ENCODE data around the gene MAPK12. TPM values are rescaled to one million over a fixed set of nuclear protein-coding genes. Genes with fewer than 3 reads are reported as not detected.
"Not testable (repeated sequence)": the region's sequence is repeated elsewhere in the genome, so short reads cannot be mapped to it uniquely, and the experiment has no call there.

The MAPK12 gene
- total RNA-seq, 1 donor from 2014 or later = 21.4 TPM

- peak; percentile 74 for DNase-seq (ENCODE audit: low spot score)
Observed at GRCh38 chr22:50282361-50283155, 21.1 kb upstream of the MAPK12 start.

- DNase-seq (ENCODE audit: low spot score) = no peak
Observed at GRCh38 chr22:50281957-50282356, 20.5 kb upstream of the MAPK12 start.

- no peak for DNase-seq (ENCODE audit: low spot score)
Observed at GRCh38 chr22:50281384-50281760, 19.9 kb upstream of the MAPK12 start.

GRCh38 chr22:50280708-50281383, 19.4 kb upstream of the MAPK12 start:
- no peak for DNase-seq (ENCODE audit: low spot score)

GRCh38 chr22:50280022-50280707, 18.7 kb upstream of the MAPK12 start:
- no peak for DNase-seq (ENCODE audit: low spot score)

- no peak for DNase-seq (ENCODE audit: low spot score)
Observed at GRCh38 chr22:50278956-50279619, 17.6 kb upstream of the MAPK12 start.

- DNase-seq (ENCODE audit: low spot score) = no peak
Observed at GRCh38 chr22:50278461-50278860, 17.0 kb upstream of the MAPK12 start.

GRCh38 chr22:50277761-50278160, 16.3 kb upstream of the MAPK12 start:
- no peak for DNase-seq (ENCODE audit: low spot score)

- no peak for DNase-seq (ENCODE audit: low spot score)
Observed at GRCh38 chr22:50276143-50276542, 14.7 kb upstream of the MAPK12 start.

- no peak for DNase-seq (ENCODE audit: low spot score)
Observed at GRCh38 chr22:50275181-50276055, 13.9 kb upstream of the MAPK12 start.

- DNase-seq (ENCODE audit: low spot score) = no peak
Observed at GRCh38 chr22:50274771-50275170, 13.3 kb upstream of the MAPK12 start.

GRCh38 chr22:50274311-50274710, 12.8 kb upstream of the MAPK12 start:
- DNase-seq (ENCODE audit: low spot score) = no peak

- not testable (repeated sequence) for DNase-seq (ENCODE audit: low spot score)
Observed at GRCh38 chr22:50273781-50274180, 12.3 kb upstream of the MAPK12 start.

GRCh38 chr22:50273352-50273751, 11.9 kb upstream of the MAPK12 start:
- not testable (repeated sequence) for DNase-seq (ENCODE audit: low spot score)

- DNase-seq (ENCODE audit: low spot score) = no peak
Observed at GRCh38 chr22:50272044-50272802, 10.7 kb upstream of the MAPK12 start.

GRCh38 chr22:50271519-50271970, 10.1 kb upstream of the MAPK12 start:
- peak; percentile 73 for DNase-seq (ENCODE audit: low spot score)

GRCh38 chr22:50270666-50271394, 9.3 kb upstream of the MAPK12 start:
- peak; percentile 70 for DNase-seq (ENCODE audit: low spot score)

GRCh38 chr22:50269970-50270665, 8.6 kb upstream of the MAPK12 start, which contains the start of gene MAPK11:
TSS of gene MAPK11 (minus strand) at chr22:50270380. CDS start at chr22:50270292, 88 bp downstream.
- DNase-seq (ENCODE audit: low spot score) = peak; percentile 57

GRCh38 chr22:50269573-50269969, 8.1 kb upstream of the MAPK12 start:
- no peak for DNase-seq (ENCODE audit: low spot score)
